GM21528 (cell line): Measurements from ENCODE around the gene RALGPS1.
"Not testable (repeated sequence)": the region's sequence is repeated elsewhere in the genome, so short reads cannot be mapped to it uniquely, and the experiment has no call there.

Experiments used
- ATAC-seq: cut with Tn5 transposase; IDR thresholded peaks from one replicate; pipeline ENCODE4 v1.9.1; 2021; ENCODE audit warnings: mild to moderate bottlenecking, moderate library complexity; ENCODE audit not compliant: unreplicated experiment, low FRiP score

RALGPS1 gene

GRCh38 chr9:127014910-127015540 lies 100.4 kb downstream of the RALGPS1 start:
- ATAC-seq = no peak

DNA sequence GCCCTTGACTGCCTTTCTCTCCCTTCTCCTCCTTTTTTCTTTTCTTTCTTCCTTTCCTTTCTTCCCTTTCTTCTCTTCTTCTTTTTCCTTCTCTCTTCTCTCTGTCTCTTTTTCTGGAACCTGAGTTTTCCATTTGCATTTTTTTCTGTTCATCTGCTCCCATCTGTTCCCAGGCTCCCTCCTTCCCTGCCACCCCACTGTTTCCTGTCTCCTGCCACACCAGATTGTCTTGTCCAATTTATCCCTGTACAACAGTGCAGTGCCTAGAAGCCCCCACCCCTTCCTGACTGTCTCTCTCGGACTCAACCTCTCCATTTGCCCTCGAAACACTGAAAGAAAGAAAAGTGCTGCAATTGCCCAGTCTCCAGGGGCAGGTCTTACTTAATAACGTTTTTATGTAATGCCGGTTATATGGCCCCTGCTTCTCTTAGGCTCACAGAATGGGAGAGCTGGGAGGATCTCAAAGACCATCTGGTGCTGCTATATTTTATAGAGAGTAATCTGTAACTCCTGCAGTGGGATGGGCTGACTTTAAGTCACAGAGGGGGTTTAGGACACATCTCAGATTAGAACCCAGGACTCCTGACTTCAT lies 101.4 kb downstream of the RALGPS1 start:
- no peak for ATAC-seq

DNA sequence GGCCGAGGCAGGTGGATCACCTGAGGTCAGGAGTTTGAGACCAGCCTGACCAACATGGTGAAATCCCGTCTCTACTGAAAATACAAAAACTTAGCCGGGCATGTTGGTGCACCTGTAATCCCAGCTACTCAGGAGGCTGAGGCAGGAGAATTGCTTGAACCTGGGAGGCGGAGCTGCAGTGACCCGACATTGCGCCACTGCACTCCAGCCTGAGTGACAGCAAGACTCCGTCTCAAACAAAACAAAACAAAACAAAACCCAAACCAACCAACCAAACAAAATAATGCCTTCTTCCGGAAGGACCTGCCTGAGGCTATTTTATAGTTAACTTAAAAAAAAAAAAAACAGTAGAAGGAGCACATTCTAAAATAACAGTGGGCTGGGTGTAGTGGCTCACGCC lies 103.4 kb downstream of the RALGPS1 start:
- not testable (repeated sequence) for ATAC-seq

GRCh38 chr9:127018935-127019334 lies 104.4 kb downstream of the RALGPS1 start:
- ATAC-seq = no peak

DNA sequence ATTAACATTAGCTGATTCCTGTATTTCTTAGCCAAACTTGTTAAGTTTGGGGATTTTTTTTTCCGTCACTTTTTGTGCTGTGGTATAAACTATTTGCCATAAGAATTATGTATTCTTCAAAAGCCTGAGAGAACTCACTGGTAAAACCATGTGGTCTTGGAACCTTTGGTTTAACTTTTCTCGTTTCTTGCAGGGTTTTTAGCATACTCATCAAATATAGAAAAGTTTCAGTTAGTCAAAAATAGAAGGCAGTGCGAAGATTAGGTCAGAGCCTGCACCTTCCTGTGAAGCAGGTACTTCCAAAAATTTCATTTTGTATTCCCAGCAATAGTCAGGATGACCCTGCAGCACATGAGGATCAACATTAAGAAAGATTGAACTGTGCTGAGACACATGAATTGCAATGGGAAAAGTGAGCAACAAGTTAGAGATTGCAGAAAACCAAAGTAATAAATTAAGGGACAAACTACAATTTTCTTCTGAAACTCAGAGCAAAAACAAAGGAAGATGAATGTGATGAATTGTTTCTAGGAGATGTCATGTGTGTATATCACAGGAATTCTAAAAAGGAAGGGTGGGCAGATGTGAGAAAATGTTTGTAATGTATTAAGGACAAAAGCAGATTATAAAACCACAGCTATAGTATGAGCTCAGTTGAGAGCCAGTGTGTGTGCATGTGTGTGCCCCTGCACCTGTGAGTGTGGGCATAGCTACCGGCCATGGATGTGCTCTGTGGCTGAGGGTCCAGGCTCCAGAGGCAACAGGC lies 105.6 kb downstream of the RALGPS1 start:
- ATAC-seq = no peak

GRCh38 chr9:127020802-127021078 lies 106.2 kb downstream of the RALGPS1 start:
- ATAC-seq = no peak

DNA sequence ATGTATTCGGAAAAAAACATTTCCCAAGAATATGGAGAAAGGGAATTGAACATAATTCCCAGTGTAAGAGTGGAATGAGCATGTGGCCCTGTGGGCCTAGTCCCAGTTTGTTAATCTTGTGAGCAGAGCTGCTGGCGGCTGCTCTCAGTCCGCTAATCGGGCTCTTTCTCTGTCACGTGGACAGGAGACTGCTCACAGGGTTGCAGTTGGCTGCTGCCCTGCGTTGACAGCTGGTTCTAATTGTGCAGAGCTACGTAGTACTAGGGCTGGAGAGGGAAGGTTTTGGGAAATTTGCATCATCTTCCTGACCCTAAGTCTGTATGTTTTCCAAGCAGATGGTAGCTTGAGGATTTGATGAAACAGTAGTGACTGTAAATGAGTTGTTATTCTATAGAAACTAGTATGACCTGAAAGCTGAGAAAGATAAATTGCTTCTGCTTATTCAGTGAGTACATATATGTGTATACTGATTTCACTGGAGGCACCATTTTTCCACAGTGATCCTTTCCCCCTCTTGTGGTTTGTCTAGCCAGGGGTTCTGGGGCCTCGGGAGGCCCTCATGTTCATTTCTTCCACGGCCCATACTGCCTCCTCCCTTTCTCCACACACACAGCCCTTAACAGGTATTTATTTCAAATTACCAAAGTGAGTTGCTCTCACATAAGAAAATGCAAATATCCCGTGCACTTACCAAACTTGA lies 107.2 kb downstream of the RALGPS1 start:
- no peak for ATAC-seq

GRCh38 chr9:127022913-127023660 lies 108.5 kb downstream of the RALGPS1 start:
- no peak for ATAC-seq

GRCh38 chr9:127025042-127025441 lies 110.5 kb downstream of the RALGPS1 start:
- ATAC-seq = no peak

GRCh38 chr9:127027694-127028093 lies 113.1 kb downstream of the RALGPS1 start:
- no peak for ATAC-seq

GRCh38 chr9:127029548-127029947 lies 115.0 kb downstream of the RALGPS1 start:
- no peak for ATAC-seq

DNA sequence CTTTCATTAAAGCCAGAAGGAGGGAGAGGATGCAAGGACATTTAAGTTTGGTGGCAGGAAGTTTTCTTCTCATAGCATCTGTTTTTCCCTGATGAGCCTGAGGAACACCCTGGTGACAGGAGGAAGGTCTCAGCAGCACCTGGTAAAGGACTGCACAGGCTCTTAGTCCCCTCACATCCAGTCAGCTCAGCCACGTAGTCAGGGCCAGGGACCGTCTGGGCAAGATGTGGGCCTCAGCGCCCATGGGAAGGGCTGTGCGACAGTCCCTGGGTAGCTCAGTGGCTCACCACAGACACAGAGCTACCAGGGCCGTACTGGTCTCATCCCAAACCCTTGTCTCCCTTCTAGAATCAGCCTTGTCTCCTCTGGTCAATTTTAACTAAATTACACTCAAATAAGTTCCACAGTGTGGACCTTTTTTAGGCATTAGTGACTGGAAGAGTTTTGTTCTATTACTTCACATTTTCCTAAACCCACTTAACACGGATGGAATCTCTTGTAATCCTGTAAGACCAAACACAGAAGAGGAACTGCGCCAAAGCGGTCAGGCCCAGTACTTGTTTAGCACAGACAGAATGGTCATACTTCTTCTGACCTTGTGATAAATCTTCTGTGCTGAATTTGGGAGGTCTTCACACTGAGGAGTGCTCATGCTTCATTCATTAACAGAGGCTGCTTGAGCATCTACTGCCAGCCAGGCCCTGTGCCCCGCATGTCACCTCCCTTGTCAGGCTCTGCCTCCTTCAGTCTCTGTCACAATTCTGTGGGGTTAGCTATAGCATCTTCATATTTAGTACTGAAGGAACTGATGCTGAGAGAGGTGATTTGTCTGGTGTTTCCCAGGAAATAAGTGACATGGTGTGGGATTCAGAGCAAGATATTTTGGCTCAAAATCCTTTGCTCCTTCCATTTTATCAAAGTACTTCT lies 116.5 kb downstream of the RALGPS1 start:
- no peak for ATAC-seq

DNA sequence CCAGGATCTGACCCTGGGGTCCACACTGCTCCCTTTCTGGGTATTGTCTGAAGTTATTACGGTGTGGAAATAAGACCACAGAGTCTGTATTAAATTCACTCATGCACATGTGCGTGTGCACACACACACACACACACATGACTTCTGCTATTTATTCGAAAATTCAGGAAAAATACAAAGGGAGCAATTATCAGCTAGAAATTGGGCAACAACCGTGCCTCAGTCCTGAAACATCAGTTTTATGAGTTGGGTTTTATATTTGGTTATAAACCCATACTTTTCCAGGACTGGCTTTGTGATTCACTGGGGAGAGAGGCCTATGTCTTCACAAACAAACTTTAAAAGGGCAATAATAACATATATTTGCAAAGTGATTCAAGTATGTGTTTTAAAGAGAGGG lies 117.7 kb downstream of the RALGPS1 start:
- ATAC-seq = no peak

DNA sequence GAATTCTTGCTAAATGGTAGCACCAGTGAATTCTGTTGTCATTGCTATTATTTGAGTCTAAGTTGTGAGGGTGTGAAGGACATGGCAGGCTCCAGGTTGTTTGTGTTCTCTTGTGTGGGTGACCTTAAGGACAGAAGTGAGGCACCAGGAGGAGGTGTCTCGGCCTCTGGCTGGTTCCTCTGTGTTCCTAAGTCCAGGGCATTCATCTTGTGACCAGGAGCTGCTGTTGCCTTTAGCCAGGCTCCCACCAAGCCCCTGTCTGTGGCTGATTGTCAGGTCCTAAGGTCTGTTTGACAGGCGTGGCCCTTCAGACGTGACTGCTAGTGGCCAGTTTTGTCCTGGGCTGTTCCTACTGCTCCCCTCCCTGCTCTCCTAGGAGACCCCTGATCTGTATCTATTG lies 118.5 kb downstream of the RALGPS1 start:
- no peak for ATAC-seq

DNA sequence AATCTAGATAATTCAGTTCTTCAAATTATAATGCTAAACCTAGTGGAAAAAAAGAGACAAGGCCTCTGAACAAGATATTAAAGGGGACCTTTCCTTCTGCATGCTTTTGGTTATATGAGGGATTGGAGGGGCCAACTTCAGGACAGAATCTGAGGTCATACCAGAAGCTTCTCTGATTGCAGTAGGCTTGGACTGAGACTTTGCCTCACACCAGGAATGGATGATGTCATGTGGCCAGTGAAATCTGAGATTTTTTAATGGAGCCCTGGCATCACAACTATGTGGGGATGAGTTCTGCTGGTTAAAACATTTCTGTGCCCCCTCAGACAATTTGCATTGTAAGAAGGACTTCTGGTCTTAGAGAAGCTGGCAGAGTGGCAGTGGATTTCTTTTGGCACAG lies 119.2 kb downstream of the RALGPS1 start:
- no peak for ATAC-seq

- no peak for ATAC-seq
These were observed 120.1 kb downstream of the RALGPS1 start for GRCh38 chr9:127034691-127035090.

DNA sequence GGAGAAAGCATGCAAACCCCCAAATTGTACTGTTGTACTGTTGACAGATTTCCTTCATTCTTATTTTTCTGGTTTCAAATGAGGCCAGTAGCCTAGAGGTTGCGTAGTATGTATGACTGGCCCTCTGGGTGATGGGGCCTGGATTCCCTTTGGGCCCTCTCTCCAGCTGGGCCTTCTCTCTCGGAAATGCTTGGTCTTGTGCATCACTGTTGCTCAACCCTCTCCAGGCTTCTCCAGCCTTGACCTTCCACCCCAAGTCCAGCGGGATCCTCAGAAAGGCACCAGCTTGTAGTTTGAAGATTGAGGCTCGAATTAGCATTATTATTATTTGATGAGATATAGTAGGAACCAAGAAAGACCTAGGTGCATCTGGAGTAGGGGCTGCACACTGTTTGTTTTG lies 120.8 kb downstream of the RALGPS1 start:
- no peak for ATAC-seq

DNA sequence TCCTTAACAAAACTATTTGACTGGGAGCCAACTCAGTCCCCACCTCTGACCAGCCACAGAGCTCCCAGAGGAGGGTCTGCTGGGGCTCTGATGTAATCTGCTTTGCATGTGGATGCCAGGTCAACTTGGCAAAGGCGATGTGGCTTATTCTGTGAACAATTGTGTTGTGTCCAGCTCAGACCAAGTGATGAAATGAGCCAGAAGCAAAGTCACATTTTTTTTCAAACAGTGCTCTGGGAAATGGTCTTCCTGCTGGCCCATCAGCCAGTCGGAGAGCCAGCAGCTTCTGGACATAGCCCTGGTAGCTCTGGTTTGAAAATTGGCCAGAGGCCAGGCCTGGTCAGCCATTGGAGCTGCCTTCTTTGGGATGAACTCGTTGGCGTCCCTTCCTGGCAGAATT lies 121.4 kb downstream of the RALGPS1 start:
- no peak for ATAC-seq

DNA sequence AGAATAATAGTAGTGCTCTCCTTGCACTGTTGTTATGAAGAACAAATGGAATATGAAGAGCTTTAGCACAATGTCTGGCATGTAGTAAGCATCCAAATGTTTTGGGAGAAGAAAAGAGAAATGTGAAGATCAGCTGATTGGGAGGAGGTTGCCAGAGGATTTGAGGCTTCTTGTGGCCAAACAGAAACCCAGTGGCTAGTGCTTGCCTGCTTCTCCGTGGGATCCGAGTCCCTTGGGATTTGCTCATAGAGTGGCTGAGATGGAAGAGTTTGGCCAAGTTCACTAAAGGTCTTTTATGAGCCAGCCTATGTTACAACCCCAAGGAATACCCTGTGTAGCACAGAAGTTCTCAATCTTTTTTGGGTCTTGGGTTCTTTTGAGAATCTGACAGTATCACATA lies 121.9 kb downstream of the RALGPS1 start:
- ATAC-seq = no peak

DNA sequence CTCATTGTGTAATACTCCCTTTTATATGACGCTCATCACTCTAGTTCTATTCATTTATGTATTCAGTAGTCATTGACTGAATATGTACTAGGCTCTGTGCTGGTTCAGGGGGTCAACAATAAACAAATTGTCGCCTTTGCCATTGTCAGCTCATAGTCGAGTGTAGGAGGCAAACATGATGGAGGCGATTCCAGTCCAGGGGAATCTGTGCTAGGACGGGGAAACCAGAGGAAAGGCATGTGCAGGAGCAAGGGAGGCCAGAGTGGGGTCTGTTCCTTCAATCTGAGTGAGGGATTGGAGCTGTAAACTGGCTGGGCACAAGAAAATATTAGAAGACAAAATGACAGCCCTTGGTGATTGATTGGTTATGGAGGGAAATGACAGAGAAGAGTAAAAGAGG lies 123.9 kb downstream of the RALGPS1 start:
- no peak for ATAC-seq
